Activated T-cell treated with anti-CD3 and anti-CD28 coated beads for 4 hours (primary cell): Measurements from ENCODE around the gene TTC8.
"Not testable (repeated sequence)": the region's sequence is repeated elsewhere in the genome, so short reads cannot be mapped to it uniquely, and the experiment has no call there.

ENCODE experiments used
- DNase-seq: peaks from one replicate; pipeline ENCODE4 v3.0.0-alpha.2; 2020

Gene TTC8

DNA sequence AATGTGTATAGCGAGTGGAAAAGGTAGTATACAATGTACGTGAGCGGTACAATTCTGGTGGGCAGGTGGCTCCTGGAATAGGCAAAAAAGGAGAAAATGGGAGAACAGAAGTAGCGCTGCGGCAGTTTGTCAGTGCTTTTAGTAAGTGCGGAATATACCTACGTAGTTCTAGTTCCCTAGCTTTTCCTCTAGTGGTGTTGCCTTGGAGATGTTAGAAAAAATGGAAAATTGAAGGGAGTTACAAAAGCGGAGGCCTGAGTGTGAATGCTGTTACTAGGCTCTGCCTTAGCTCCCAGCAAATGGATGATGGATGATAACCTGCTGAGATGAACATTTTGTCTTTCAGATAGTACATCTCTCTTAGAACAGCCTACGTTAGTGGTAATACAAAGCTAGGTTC, 1.1 kb downstream of the TTC8 start:
- no peak for DNase-seq

DNA sequence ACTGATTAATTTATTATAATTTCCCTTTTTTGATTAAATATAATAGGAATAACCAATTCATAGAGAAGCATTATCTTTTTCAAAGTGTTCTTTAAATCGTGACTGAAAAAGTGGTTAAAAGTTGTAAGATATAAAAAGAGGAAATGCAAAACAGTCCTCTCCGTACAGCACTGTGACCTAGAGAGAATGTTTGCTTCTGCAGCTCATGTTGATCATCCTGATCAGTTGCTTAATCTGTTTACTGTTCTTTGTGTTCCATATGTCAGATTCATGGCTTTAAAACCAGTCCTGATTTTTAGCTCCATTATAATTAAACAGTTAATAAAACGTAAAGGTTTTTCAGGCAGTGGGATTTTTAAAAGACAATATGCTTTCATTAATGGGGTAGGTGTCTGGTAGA, 4.7 kb downstream of the TTC8 start:
- no peak for DNase-seq

DNA sequence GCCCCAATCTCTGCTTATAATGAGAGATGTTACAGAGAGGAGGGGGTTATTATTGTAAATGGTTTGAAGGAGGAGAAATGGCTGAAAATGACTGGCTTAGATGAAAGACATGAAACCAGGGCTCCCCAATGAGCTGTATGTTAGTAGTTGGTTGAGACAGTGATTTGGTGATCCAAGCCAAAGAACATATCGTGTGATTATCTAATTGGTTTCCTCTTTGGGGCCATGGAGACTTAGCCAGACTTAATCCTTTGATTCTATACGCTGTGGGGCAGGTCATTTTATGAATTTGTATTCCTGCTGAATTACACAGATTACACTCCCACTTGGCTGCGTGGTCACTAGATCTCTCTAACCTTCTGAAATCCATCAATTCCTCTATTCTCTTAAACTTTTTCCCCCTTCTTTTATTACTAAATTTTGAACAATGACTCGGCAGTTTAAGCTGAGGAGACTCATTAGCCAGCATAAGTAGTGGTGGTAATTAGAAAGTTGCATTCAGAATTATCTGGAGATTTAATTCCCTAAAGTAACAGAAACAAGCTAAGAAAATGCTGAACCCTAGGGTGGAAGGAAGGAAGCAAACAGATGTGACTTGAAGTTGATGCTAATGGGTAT, 5.3 kb downstream of the TTC8 start:
- DNase-seq: no peak

DNA sequence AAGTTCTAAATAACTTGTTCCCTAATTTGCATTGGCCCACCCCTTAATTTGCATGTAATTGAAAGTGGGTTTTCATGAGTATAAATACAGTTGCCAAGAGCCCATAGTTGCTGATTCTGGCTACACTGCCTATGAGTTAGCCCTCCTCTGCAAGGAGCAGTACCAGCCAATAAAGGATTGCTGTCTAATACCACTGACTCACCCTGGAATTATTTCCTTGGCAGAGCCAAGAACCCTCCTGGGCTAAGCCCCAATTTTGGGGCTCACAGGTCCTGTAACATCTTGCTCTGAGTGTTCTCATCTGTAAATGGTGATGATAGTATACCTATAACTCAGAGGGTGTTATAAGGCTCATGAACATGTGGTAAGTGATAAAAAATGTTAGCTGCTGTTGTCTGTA, 6.8 kb downstream of the TTC8 start:
- no peak for DNase-seq

DNA sequence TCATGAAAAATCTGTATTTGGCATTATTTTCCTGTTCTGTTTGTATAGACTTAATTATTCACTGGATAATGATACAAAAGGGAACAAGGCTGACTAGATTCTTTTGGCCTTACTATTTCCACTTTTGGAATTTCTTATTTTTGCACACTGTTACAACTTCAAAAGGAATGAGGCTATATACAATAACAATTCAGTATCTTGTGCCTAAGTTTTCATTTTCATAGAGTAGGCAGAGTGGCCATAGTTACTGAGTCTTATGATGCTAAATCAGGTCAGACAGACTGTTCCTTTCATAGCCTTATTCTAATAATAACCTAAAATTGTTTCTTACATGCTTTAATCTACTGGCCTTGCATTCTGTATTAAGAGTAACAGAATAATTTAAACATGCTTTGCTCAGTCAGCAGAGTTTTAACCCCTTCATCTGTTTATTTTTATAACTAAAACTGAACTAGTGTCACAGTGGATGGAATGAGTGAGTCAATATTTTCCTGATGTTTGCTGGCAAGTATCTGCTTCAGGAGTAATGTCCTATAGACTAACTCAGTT, 10.5 kb downstream of the TTC8 start:
- DNase-seq: no peak

DNA sequence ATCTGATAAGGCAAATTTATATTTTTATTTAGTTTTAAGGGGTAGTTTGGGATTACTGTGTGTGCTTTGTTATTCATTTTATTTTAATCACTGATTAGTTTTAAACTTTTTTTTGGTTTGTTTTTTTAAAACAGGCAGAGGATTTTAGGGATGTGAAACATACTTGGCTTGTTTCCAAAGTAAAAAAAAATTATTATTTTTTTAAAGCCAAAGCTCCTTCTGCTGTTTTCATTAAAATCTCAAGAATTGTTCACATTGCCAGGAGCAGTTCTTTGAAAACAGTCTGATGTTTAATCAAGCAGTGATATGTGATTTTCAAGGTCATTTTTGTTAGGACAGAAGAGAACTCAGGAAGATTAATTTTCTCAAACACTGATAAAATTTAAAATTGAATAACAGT, 11.2 kb downstream of the TTC8 start:
- DNase-seq: no peak

DNA sequence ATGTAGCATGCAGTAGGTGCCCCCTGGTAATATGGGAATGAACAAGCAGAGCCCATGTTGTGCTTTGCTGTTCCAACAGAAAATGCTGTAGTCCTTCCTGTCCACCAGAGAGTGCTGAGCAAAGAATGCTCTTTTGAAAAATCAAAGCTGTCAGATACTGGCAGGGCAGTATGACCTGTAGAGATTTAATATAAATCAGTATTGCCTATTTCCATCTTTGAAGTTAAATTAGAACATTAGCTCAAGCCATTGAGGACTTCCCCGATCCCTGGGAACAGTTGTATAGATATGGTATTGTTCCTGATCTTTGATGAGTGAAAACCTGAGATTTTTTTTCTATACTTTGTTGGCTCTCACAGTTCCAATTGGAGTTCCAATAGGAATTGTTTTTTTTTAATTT, 13.0 kb downstream of the TTC8 start:
- no peak for DNase-seq

DNA sequence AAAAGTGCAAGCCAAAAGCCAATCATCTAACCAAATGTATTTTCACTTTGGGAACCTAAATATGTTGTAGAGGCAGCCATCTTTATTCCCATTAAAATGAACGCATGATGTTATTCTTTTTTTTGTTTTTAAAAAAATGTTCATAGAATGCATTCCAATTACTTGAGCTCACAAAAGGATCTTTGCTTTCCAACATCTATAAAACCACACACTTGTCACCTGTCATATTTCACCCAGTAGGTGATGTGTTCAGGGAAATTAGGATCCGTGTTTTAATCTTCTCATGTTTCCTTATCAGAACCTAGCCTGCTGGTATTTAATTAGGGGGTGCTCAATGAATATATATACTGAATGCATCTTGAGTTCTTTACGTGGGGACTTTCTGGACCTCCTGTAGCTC, 13.6 kb downstream of the TTC8 start:
- no peak for DNase-seq

DNA sequence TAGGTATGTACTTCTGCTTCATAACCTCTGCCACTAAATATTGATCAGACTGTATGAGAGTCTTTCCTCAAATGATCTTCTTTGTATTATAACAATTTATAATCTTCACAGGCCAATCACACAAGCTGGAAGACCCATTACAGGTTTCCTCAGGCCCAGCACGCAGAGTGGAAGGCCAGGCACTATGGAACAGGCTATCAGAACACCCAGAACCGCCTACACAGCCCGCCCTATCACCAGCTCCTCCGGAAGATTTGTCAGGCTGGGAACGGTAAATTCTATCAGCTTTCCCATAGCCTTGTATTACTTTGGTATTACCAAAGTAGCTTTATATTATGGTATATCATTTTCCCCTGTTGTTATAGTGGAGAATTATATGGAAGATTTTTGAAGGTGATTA, 16.5 kb downstream of the TTC8 start:
- DNase-seq: no peak

DNA sequence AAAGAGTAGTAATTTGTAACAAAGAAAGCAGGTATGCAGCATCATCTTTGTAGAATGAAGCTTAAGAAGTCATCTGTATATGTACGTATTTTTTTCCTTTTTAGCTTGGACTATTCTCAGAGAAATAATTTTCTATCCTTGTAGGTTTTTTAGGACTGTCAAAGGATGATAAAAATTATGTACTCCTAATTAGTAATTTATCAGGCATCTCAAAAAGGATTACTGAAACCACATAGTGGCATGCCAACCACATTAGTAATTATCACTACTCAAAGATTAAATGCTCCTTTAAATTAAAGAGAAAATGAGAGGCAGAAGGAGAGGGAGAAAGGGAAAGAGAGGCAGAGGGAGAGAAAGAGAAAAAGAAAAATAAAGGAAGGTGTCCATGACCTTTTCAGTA, 17.3 kb downstream of the TTC8 start:
- no peak for DNase-seq

DNA sequence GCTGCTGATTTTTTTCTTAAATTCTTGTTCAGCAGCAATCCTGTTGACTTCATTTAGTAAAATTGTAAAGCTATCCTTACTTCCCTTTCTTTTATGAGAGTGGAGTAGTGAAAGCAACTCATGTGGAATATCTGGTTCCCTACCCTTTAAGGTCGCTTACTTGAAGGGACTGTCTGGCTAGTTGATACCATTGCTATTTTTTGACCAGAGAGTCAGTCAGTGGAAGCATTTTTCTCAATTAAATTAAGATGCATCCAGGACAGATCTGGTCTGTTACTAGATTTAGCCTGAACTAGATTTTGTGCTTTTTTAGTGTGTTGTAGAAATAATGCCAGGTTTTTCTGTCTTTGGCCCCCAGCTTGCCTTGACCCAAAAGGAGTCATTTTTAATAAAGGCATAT, 18.0 kb downstream of the TTC8 start:
- no peak for DNase-seq

DNA sequence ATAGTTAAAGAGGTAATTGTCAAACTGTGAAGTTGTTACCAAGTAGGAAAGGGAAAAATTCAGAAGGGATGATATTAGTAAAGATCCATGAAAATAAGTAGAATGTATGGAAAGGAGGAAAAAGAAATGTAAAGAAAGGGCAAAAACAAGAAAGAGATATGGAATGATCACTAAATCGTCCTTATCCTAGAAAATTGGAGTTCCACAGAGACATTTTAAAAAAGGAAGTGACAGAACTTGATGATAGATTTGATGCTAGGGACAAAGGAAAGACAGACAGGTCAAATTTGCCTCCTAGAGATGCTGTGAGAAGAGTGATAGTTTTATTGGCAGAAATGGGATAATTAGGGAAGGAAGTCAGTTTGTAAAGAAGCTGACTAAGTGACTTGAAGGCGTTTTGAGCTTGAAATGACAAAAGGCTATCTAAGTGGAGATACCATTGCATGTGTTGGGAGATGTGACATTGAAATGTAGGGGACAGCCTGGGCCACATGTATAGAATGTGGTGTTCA, 20.6 kb downstream of the TTC8 start:
- DNase-seq: no peak

DNA sequence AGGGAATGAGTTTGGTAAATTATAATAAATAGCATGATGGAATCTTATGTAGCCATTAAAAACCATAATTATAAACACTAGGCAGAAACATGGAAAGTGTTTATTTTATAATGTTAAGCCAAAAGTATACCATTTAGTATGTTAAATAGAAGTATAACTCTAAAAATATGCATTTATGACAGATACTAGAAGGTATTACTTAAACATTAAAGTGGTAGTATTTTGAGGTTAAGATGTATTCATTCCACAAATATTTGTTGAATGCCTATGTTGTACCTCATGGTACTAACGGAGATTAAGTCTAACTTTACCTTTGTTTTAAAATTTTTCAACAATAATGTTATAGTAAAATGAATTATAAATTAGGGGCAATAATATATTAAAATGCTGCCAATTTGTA, 24.1 kb downstream of the TTC8 start:
- no peak for DNase-seq

DNA sequence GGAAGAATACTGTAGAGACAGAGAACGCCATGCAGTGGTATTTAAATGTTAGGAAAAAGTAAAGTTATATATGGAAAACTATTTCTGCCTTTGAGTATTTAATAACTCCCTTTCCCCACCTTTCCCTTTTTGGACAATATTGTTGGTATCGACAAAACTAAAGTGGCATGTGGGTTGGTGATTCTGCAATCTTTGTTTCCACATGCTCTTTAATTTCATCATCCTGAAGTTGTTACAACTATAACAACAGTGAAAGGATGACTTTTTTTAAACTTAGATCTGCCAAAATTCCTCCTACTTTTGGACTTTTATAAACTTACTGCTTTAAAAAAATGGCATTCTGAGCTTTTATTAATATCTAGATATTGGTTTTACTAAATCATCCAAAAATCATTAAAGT, 25.3 kb downstream of the TTC8 start:
- DNase-seq: no peak

DNA sequence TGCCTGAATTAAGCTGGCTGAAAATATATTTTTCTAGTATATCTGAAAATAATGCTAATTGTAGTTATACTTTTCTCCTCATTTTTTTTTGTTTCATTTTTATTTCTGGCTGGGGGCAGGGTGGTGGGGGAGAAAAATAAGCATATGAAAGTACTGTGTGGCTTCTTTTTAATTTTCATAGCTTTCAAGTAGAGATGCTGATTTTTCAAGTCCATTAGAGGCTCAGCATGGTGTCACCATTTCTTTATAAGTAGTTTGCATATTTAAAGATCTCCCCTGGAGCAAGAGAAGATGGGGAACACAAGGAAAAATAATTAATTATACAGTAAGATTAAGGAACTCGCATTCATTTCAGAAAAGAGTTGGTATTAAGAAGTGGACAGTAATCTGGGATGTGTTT, 27.1 kb downstream of the TTC8 start:
- no peak for DNase-seq

DNA sequence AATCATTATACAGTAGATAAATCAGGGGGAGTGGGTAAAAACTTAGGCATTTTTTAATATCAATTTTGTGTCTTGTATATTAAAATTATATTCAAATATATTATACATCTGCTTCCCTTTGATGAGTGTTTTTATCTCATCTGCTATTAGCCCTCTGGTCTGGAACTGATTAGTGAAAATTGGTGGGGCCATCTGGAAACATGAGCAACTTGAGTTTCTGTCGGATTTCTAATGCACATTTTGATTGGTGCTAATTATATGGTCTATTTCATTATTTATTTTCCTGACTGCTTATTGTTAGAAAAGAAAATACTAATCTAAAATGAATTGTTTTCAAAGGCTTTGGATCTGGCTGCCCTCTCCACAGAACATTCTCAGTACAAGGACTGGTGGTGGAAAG, 28.2 kb downstream of the TTC8 start:
- DNase-seq: no peak

DNA sequence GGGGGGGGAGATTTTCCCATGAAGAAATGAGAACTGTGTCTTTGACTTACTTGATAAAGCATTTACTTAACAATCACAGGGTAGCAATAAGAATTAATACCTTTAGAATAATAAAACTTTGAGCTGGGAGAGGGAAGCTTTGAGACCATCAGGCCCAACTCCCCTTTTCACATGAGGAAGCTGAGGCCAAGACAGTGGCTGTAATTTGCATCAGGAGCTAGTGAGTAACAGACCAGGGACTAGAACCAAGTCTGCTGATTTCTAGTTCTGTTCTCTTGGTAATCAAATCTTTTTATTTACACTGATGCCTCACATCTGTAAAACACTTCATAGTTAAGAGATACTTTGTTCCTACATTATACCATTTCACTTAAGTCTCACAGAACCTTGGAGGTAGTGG, 28.7 kb downstream of the TTC8 start:
- DNase-seq: no peak

DNA sequence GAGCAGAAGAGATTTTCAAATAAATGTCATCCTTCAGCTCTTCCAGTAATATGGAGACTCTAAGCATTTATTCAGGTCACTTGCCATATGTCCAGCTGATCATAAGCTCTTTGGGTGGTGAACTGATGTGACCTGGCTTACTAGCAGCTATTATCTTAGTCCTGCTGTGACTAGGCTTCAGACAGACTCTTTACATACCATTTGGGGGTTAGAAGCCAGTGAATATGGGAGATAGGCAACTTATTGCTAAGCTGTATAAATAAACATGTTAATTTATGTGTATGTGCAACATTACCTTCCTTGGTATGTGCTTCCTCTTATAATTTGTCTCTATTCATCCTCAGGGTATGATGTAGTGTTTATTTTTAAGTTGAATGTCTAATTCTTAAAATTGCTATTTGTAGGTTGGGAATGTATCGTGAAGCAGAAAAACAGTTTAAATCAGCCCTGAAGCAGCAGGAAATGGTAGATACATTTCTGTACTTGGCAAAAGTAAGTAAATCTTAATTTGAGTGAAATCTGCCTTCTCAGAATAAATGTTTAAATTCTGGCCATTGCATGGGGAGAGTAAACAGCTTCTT, 32.4 kb downstream of the TTC8 start:
- no peak for DNase-seq

DNA sequence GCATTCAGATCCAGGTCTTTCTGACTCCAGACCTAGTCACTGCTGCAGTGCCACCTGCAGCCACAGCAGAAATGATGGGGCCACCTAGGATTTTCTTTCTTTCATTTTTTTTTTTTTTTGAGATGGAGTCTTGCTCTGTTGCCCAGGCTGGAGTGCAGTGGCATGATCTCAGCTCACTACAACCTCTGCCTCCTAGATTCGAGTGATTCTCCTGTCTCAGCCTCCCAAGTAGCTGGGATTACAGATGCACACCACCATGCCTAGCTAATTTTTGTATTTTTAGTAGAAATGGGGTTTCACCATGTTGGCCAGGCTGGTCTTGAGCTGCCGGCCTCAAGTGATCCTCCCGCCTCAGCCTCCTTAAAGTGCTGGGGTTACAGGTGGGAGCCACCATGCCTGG, 33.4 kb downstream of the TTC8 start:
- not testable (repeated sequence) for DNase-seq

DNA sequence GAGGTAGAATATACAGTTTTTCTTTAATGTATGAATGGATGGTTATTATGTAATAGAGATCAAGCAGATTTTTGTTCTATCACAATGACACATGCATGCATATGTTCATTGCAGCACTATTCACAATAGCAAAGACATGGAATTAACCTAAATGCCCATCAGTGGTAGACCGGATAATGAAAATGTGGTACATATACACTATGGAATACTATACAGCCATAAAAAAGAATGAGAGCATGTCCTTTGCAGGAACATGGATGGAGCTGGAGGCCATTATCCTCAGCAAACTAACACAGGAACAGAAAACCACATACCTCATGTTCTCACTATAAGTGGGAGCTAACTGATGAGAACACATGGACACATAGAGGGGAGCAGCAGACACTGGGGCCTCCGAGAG, 34.7 kb downstream of the TTC8 start:
- not testable (repeated sequence) for DNase-seq

DNA sequence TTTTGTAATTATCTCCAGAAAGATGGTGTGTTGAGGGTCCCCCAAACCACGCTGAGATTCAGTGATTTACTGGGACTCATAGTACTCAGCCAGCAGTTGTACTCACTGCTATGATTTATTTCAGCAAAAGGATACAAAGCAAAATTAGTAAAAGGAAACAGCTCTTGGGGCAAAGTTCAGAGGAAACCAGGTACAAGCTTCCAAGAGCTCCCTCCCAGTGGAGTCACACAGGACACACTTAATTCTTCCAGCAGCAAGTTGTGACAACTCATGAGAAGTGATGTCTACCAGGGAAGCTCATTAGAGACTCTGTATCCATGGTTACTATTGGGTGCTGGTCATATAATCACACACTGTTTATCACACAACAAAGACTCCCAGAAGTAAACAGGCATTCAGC, 38.7 kb downstream of the TTC8 start:
- no peak for DNase-seq

DNA sequence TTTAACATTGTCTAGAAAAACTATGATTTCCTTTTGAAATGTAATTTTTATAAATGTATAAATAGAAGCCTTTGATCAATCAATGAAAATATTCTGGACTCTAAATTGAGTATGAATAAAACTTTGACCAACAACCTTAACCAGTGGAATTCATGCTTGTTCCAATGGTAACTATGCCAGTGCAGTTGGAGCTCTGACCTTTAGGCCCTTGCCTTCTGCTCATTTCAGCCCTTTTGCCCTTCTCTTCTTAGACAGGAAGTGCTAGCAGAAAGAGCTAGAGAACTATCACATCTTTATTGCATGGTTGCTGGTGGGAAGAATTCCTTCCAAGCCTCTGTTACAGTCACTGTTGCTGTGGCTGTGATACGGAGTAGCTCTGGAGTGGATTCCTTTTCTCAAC, 39.7 kb downstream of the TTC8 start:
- no peak for DNase-seq

DNA sequence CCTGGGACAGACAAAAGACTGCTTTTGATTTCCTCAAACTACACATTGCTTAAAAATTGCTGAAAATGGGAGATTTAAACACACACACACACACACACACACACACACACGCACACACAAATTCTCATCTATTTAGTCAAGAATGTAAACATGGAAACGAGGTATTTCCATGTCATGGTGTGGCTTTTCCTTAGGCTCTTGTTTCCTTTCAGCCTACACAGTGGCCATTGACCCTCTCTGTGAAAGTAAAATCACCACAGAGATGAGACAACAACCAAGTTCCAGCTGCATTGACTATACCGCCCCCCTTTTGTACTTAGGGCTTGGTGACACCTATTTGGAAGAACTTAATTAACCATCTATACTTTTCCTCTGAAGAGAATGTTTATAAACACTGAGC, 41.9 kb downstream of the TTC8 start:
- DNase-seq: no peak

DNA sequence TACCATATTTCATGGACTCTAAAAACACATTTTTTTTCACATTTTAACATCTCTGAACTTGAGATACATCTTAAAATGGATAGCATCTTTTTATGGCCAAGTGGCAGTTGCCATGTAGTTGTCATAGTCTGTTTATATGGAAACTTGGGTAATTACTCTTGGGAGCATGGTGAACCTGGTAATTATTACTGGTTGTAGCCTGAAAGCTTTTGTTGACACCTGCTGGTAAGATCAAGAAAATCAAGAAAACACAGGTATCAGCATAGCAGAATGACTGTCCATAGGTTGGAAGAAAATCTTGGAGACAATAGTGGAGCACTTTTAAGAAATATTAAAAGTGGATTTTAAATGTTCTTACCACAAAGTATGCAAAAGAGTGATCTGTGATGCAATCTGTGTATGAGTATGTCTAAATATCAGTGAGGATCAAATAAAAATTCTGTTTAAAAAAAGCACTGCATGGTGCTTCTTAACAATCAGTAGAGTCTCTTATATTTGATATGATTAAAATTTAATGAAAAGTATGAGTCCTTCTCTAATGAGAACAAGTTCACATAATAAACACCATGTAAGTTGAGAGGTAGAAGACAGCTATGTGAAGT, 44.2 kb downstream of the TTC8 start:
- DNase-seq: no peak

DNA sequence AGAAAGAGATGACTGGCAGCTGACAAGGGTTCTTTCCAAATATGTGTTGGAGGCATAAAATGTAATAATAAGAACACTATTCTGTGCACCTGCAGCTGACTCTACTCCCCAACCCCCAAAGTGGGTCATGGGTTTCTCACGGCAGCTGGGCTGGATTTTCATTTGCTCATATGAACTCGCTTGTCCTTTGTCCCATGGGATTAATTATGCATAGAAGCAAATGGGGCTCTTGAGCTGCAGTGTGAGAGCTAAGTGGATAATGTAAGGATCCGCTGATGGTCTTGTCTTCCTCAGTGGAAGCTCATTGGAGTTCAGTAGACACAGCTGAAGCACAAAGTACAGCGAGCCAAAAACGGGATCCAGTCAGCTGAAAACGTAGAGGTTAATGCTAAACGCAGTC, 46.3 kb downstream of the TTC8 start:
- DNase-seq: no peak
